Renal cortex interstitium (tissue), 15 donors: ENCODE data around the gene USP4. TPM values are rescaled to one million over a fixed set of nuclear protein-coding genes. Genes with fewer than 3 reads are reported as not detected.

Source experiments
- DNase-seq, 11 donors: peaks; one replicate each; pipeline ENCODE4 v3.0.0-alpha.2; 2013; ENCODE audit warnings: low read depth in 9 of 11, low spot score in 4 of 11; ENCODE audit errors: extremely low read depth in 1 of 11
- long read RNA-seq, 16 experiments: transcript quantifications; one replicate each; lab custom pipeline, GENCODE V29; 2026
- polyA plus RNA-seq, 3 donors: library from polyadenylated mRNA; unstranded; fragments of 120-200 nt; gene quantifications; one replicate each; pipeline ENCODE4 v1.2.1, GENCODE V29; 2013; ENCODE audit not compliant: insufficient read length in 3 of 3

USP4 gene
- 10 to 100 TPM; 61.2 to 77.5 (median 66.5) TPM for polyA plus RNA-seq
- long read RNA-seq, donor 1, partial matches to known transcripts = 0 of 6 reads
- long read RNA-seq, donor 1, other reads (novel, unspliced or antisense) = 0 of 6 reads
- long read RNA-seq, donor 2, partial matches to known transcripts = 6 of 11 reads
- long read RNA-seq, donor 2, other reads (novel, unspliced or antisense) = 0 of 11 reads
- long read RNA-seq, donor 3, transcript USP4-201 (22 exons, 3,126 nt) = major isoform, 5 of 16 reads
- long read RNA-seq, donor 3, partial matches to known transcripts = 6 of 16 reads
- long read RNA-seq, donor 3, other reads (novel, unspliced or antisense) = 0 of 16 reads
- long read RNA-seq, donor 4, partial matches to known transcripts = 6 of 9 reads
- long read RNA-seq, donor 4, other reads (novel, unspliced or antisense) = 0 of 9 reads
- long read RNA-seq, donor 5 = 0 reads
- long read RNA-seq, donor 6, partial matches to known transcripts = 0 of 3 reads
- long read RNA-seq, donor 6, other reads (novel, unspliced or antisense) = 0 of 3 reads
- long read RNA-seq, donor 7, partial matches to known transcripts = 0 of 3 reads
- long read RNA-seq, donor 7, other reads (novel, unspliced or antisense) = 0 of 3 reads
- long read RNA-seq, donor 8, transcript USP4-201 (22 exons, 3,126 nt) = major isoform, 5 of 20 reads
- long read RNA-seq, donor 8, partial matches to known transcripts = 10 of 20 reads
- long read RNA-seq, donor 8, other reads (novel, unspliced or antisense) = 0 of 20 reads
- long read RNA-seq, donor 9, partial matches to known transcripts = 0 of 4 reads
- long read RNA-seq, donor 9, other reads (novel, unspliced or antisense) = 0 of 4 reads
- long read RNA-seq, donor 10, partial matches to known transcripts = 0 of 6 reads
- long read RNA-seq, donor 10, other reads (novel, unspliced or antisense) = 0 of 6 reads
- long read RNA-seq, donor 11 = 0 reads
- long read RNA-seq, donor 12, partial matches to known transcripts = 6 of 9 reads
- long read RNA-seq, donor 12, other reads (novel, unspliced or antisense) = 0 of 9 reads
- long read RNA-seq, donor 13, transcript USP4-201 (22 exons, 3,126 nt) = major isoform, 6 of 9 reads
- long read RNA-seq, donor 13, partial matches to known transcripts = 0 of 9 reads
- long read RNA-seq, donor 13, other reads (novel, unspliced or antisense) = 0 of 9 reads
- long read RNA-seq, donor 14, transcript USP4-201 (22 exons, 3,126 nt) = major isoform, 6 of 8 reads
- long read RNA-seq, donor 14, partial matches to known transcripts = 0 of 8 reads
- long read RNA-seq, donor 14, other reads (novel, unspliced or antisense) = 0 of 8 reads
- long read RNA-seq, donor 15, partial matches to known transcripts = 0 of 3 reads
- long read RNA-seq, donor 15, other reads (novel, unspliced or antisense) = 0 of 3 reads
- long read RNA-seq, donor 16, transcript USP4-201 (22 exons, 3,126 nt) = major isoform, 11 of 35 reads
- long read RNA-seq, donor 16, partial matches to known transcripts = 21 of 35 reads
- long read RNA-seq, donor 16, other reads (novel, unspliced or antisense) = 0 of 35 reads

DNA sequence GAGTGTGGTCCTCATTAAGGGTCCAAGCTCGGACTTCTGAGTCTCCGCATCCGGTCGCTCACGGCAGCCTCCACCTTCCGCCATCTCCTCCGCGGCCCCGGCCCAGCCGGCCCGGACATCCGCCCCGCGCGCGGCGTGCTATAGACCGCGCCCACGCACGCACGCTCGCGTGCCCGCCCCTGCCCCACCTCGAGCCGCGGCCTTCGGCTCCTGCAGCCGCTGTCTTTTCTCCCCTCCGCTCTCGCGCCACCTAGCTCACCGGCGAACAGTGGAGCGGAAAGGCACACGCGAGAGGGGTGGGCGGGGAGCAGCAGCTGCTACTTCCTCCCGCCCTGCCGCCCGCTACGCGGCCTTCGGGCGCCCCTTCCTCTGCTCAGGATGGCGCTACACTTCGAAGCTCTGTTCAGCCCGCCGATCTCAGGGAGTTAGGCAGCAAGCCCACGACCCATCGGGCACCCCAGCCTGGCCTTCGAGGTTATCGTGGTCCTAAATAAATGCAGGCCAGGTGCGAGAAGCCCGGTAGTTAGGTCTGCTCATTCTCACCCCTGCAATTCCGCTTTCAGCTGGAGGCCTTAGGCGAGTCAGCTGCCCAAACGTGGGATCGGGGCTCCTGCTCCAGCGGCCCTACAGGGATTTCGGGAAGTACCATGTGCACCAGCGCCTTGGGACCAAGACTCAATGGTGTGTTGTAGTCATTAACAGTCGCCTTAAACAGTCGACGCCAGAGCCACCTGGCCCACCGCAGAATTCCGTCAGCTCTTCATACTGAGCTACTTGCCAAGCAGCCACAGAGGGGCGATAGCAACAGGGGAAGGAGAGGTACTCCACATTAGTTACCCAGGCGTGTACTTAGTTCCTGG is at the start of gene USP4:
Gene USP4 (minus strand): TSS at position 113 of the 860 bp plus-strand sequence. CDS start 29 bp downstream, at position 84.
- DNase-seq = peak; percentile 67 to 90 (median 84)

- no peak for DNase-seq
Measured at GRCh38 chr3:49389297-49389696, 49.4 kb upstream of the USP4 start.

GRCh38 chr3:49388289-49388820 is 48.5 kb upstream of the USP4 start:
- DNase-seq = no peak

DNA sequence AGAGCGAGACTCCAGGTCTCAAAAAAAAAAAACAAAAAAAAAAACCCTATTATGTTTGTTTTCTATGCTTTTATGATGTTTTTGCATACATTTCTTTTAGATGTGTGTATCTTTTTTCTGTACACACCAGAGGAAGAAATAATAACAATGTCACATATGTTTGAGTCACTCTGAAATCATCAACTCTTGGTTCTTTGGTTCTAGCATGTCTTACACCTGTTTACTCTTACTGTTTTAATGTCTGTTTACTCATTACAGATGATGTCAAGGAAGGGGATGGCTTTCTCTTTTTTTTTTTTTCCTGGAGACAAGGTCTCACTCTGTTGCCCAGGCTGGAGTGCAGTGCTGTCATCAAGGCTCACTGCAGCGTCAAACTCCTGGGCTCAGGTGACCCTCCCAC is 47.9 kb upstream of the USP4 start:
- no peak for DNase-seq

DNA sequence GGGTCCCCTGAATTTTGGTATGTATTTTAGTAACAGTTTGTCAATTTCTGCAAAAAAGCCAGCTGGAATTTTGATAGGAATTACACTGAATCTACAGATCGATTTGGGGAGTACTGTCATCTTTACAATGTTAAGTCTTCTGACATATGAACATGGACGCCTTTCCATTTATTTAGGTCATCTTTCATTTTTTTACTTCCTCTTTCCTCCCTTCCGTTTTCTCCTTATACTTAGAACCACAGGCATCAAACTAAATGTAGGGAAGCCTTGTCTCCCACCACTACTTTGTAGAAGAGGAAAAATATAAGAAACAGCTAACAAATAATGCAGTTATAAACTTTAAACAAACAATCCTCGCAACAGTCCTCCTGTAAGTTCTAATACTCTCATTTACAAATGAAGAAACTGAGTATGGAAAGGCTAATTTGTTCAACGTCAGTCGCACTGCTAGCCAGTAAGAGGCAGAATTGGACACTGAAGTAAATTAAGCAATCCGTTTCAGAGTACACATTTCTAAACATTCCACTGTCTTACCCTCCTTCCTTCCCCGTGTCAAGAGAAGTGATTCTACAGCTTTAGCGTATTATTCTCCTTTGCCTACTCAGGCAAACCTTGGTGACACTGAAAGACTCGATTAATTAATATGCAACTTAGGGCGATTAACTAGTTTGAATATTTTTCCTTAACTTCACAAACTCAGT is 46.4 kb upstream of the USP4 start:
- DNase-seq = no peak

DNA sequence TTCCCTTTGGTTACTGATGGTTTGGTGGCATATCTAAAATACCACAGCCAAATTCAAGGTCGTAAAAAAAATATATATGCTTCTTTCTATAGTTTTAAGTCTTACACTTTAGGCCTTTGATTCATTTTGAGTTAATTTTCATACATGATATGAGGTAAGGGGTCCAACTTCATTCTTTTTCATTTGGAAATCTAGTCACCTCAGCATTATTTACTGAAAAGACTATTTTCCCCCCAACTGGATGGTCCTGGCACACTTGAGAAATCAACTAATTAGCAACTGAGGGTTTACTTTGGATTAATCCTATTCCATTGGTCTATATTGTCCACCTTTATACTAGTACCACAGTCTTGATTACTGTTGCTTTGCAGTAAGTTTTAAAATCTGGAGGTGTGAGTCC is 45.8 kb upstream of the USP4 start:
- no peak for DNase-seq

- DNase-seq = no peak
Measured at GRCh38 chr3:49383387-49383786, 43.5 kb upstream of the USP4 start.

DNA sequence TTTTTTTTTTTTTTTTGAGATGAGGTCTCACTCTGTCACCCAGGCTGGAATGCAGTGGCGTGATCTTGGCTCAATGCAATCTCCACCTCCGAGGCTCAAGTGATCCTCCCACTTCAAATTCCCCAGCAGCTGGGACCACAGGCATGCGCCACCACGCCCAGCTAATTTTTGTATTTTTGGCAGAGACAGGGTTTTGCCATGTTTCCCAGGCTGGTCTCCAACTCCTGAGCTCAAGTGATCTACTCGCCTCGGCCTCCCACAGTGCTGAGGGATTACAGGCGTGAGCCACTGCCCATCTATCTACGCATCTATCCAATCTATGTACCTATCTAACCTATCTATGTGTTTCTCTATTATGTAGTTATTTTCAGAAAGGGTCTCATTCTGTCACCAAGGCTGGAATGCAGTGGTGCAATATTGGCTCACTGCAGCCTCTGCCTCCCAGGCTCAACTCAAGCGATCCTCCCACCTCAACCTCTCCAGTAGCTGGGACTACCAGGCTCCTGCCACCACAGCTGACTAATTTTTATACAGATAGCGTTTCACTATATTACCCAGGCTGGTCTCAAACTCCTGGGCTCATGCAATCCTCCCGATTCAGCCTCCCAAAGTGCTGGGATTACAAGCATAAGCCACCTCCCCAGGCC is 38.5 kb upstream of the USP4 start:
- no peak for DNase-seq

- DNase-seq = no peak
Measured at GRCh38 chr3:49377483-49377882, 37.6 kb upstream of the USP4 start.

DNA sequence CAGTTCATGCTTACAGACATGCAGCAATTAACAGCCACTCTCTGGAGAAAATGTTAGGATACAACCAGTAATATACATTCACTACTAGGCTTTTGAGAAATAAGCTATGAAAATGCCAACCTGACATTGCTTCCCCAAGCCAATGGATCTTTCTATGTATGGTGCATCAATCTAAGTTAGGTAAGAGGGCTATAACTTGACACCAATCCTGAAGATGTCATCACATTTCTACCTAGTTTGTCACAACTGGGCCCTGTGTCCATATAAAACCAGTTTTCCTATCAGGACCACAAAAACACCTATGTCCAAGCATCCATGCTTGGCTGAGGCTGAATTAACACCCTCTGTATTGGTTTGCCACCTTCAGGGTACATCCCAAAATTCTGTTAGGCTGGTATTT is 32.1 kb upstream of the USP4 start:
- no peak for DNase-seq

- DNase-seq = no peak
Measured at GRCh38 chr3:49370585-49371290, 30.9 kb upstream of the USP4 start.

GRCh38 chr3:49362561-49362960 is 22.7 kb upstream of the USP4 start:
- DNase-seq = no peak

DNA sequence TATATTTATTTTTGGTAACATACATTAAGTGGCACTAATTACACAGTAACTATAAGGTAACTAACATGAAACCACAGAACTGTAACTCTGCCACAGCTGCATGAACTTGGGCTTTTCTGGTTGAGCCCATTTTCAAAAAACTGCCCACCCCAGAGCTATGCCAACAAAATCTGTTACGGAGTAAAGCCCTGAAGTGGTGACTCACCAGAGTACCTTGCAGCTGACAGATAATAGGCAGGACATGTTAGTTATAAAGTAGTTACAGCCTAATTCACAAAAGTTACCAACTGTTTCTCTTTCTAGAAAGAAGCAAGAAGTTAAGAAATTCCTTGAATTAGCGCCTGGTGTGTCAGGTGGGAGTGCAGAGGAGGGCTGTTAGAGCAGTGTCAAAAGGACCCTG is 19.8 kb upstream of the USP4 start:
- no peak for DNase-seq

DNA sequence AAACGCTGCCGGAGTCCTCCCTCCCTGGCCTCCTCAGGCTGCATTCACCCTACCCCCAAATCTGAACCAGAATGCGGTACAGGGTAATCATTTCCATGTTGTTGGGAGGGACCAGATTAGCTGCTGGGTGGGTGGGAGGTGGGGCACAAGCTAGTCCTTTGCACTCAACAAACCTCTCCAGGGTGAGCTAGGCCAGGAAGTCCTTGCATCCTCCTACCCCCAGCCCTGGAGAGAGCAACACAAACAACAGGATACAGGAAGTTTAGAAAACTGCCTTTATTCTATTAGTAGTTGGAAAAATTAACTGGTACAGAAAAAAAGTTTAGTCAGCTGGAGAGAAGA is 19.0 kb upstream of the USP4 start:
- no peak for DNase-seq

- DNase-seq = peak; percentile 75 to 93 (median 89)
Measured at GRCh38 chr3:49358217-49358883, 18.5 kb upstream of the USP4 start, which contains the start of gene GPX1. GPX1 (minus strand) TSS chr3:49358353; CDS start chr3:49358278, 75 bp downstream.
